HFF-Myc (cell line): ENCODE results near the gene MAP3K7CL.
A peak's percentile ranks its signal among the peaks of the same experiment; 100 is the strongest.

Source experiments
- DNase-seq: peaks from one replicate; pipeline ENCODE4 v3.0.0-alpha.2; 2011; ENCODE audit warnings: low read depth; ENCODE audit errors: extremely low read depth
- H3K4me3 ChIP-seq: replicated peaks from 2 replicates; pipeline ENCODE4 v1.5.1; 2011; ENCODE audit warnings: low read depth, mild to moderate bottlenecking, control low read depth, low read length
- CTCF ChIP-seq: IDR thresholded peaks from 2 replicates; pipeline ENCODE4 v1.5.1; 2012; ENCODE audit warnings: mild to moderate bottlenecking, low read depth, low read length, control low read depth; ENCODE audit errors: missing control alignments

The MAP3K7CL gene

DNA sequence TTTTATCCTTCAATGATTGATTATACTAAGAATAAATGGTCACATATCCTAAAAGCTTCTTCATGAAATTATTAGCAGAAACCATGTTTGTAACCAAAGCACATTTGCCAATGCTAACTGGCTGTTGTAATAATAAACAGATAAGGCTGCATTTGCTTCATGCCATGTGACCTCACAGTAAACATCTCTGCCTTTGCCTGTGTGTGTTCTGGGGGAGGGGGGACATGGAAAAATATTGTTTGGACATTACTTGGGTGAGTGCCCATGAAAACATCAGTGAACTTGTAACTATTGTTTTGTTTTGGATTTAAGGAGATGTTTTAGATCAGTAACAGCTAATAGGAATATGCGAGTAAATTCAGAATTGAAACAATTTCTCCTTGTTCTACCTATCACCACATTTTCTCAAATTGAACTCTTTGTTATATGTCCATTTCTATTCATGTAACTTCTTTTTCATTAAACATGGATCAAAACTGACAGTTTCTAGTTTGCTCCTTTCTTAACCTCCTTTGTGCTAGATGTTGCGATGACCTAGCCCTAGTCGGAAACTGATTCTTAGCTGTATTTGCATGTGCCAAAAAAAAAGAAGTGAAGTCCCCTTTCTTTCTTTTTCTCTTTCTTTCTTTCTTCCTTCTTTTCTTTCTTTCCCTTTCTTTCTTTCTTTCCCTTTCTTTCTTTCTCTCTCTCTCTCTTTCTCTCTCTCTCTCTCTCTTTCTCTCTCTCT is 45.1 kb downstream of the MAP3K7CL start:
- peak; percentile 43 for DNase-seq
- no peak for TF ChIP-seq CTCF
- H3K4me3 ChIP-seq, result no peak overlapping the region

- TF ChIP-seq CTCF, result no peak
- no peak overlapping the region for H3K4me3 ChIP-seq
- no peak for DNase-seq
These were observed 46.2 kb downstream of the MAP3K7CL start for GRCh38 chr21:29176471-29177120.

- no peak for DNase-seq
- no peak overlapping the region for H3K4me3 ChIP-seq
- TF ChIP-seq CTCF, result no peak
These were observed 47.4 kb downstream of the MAP3K7CL start for GRCh38 chr21:29177800-29178199.

GRCh38 chr21:29178926-29179325 is 48.5 kb downstream of the MAP3K7CL start:
- TF ChIP-seq CTCF, result no peak
- no peak for DNase-seq
- no peak overlapping the region for H3K4me3 ChIP-seq

- DNase-seq, result no peak
- no peak for TF ChIP-seq CTCF
- no peak overlapping the region for H3K4me3 ChIP-seq
These were observed 49.1 kb downstream of the MAP3K7CL start for GRCh38 chr21:29179503-29179902.

DNA sequence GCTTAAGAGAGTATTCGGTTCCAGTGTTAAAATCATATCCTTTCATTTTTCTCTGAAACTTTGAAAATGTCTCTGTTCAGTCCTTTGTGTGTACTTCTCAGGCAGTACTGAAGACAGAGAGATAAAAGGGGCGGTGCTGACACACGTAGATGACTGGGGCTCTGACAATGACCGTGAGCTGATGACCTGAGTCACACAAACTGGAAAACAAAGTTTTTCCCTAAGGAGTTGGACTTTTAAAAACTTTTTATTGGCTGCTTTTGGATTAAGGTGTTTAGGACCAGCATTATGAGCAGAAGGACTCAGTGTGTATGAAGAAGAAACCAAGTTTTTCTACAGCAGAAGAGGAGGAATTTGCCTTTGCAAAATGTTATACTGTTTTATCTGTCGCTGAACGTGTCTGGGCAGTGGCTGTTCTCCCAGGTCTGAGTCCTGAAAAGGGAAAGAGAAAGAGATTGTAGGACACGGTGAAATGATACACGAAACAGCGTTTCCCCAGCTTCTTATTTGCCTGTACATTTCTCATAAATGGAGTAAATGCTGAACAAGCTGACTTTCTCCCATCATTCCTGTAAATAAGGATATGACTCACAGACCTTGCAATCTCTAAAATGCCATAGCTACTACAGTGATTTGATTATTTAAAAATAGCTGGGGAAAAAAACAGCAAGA is 51.5 kb downstream of the MAP3K7CL start:
- peak overlapping the region; percentile 31 for H3K4me3 ChIP-seq
- TF ChIP-seq CTCF, result no peak
- DNase-seq, result peak; percentile 68
